H1 (cell line): Measurements from ENCODE around the gene HLA-DQA1. TPM values are rescaled to one million over a fixed set of nuclear protein-coding genes. Genes with fewer than 3 reads are reported as not detected.

ENCODE experiments used
- CTCF ChIA-PET: fragments of 300-600 bp; sonication (Branson Sonifier 250); formaldehyde crosslinking; loops from one replicate; lab custom pipeline; 2021; ENCODE audit not compliant: partially characterized antibody; lab: Charles Lee
- POLR2A ChIA-PET: fragments of 300-600 bp; sonication (Branson Sonifier 250); formaldehyde crosslinking; loops from one replicate; lab custom pipeline; 2021; ENCODE audit warnings: inconsistent platforms; ENCODE audit not compliant: partially characterized antibody; lab: Charles Lee
- DNase-seq, 2 experiments: peaks; one replicate each; pipeline versions ENCODE4 v3.0.0 to v3.0.0-alpha.2; 2010 to 2022; ENCODE audit warnings: low spot score in 2 of 2, low read depth in 1 of 2, mixed read lengths in 1 of 2
- FAIRE-seq: peaks from 2 replicates; lab custom pipeline; 2011; peaks lifted over from hg19 to GRCh38; lab: Jason Lieb, UNC
- H2AFZ ChIP-seq: 2 replicates; pipeline ENCODE4 v1.8.1; 2012; ENCODE audit warnings: low read length, inconsistent platforms
- H2AK5ac ChIP-seq: 2 replicates; pipeline ENCODE4 v1.6.1; 2013; ENCODE audit warnings: low read depth, low read length
- H2BK120ac ChIP-seq: replicated peaks from 2 replicates; pipeline ENCODE3; 2013; ENCODE audit warnings: low read depth, low read length, inconsistent platforms
- H2BK12ac ChIP-seq: 2 replicates; pipeline ENCODE4 v1.6.1; 2013; ENCODE audit warnings: low read depth, low read length
- H2BK15ac ChIP-seq: 2 replicates; pipeline ENCODE4 v1.6.1; 2013; ENCODE audit warnings: low read length
- H2BK20ac ChIP-seq: 2 replicates; pipeline ENCODE4 v1.6.1; 2013; ENCODE audit warnings: low read length
- H2BK5ac ChIP-seq: 2 replicates; pipeline ENCODE4 v1.6.1; 2013; ENCODE audit warnings: low read depth, low read length
- H3K14ac ChIP-seq: 2 replicates; pipeline ENCODE4 v1.6.1; 2013; ENCODE audit warnings: inconsistent platforms; ENCODE audit not compliant: insufficient read length
- H3K18ac ChIP-seq: 2 replicates; pipeline ENCODE4 v1.6.1; 2013; ENCODE audit warnings: low read length; ENCODE audit errors: extremely low read depth
- H3K23ac ChIP-seq: 2 replicates; pipeline ENCODE4 v1.6.1; 2013; ENCODE audit warnings: inconsistent platforms; ENCODE audit not compliant: insufficient read length
- H3K23me2 ChIP-seq: 2 replicates; pipeline ENCODE4 v1.6.1; 2013; ENCODE audit warnings: low read depth, low read length
- H3K27ac ChIP-seq: 2 replicates; pipeline ENCODE4 v1.6.1; 2011; ENCODE audit warnings: low read depth, low read length, inconsistent platforms
- H3K27me3 ChIP-seq, 4 experiments: replicated peaks in 1 of 4; 1 replicate in 1 of 4; 2 replicates in 3 of 4; pipeline versions ENCODE4 v1.6.1 to v1.8.1; 2011 to 2013; ENCODE audit warnings: low read length in 3 of 4, mild to moderate bottlenecking in 3 of 4, inconsistent platforms in 2 of 4, mixed read lengths in 2 of 4, moderate library complexity in 1 of 4; ENCODE audit not compliant: control insufficient read depth in 3 of 4, insufficient read depth in 3 of 4; ENCODE audit errors: extremely low read depth in 1 of 4
- H3K36me3 ChIP-seq, 4 experiments: 2 replicates each; pipeline versions ENCODE4 v1.6.1 to v1.8.1; 2011 to 2013; ENCODE audit warnings: mild to moderate bottlenecking in 4 of 4, low read length in 3 of 4, moderate library complexity in 2 of 4, control low read depth in 1 of 4, inconsistent platforms in 1 of 4; ENCODE audit not compliant: insufficient read depth in 4 of 4, control insufficient read depth in 2 of 4
- H3K4ac ChIP-seq: replicated peaks from 2 replicates; pipeline ENCODE3; 2013; ENCODE audit warnings: low read length, low read depth, mixed read lengths, inconsistent platforms; ENCODE audit not compliant: insufficient read length
- H3K4me1 ChIP-seq, 4 experiments: replicated peaks in 1 of 4; 1 replicate in 1 of 4; 2 replicates in 3 of 4; pipeline versions ENCODE4 v1.6.1 to v1.8.1; 2011 to 2013; ENCODE audit warnings: low read length in 3 of 4, inconsistent platforms in 2 of 4, mixed read lengths in 1 of 4; ENCODE audit not compliant: insufficient read depth in 4 of 4, control insufficient read depth in 3 of 4
- H3K4me2 ChIP-seq, 2 experiments: 2 replicates each; pipeline versions ENCODE4 v1.6.1 to v1.8.1; 2011 to 2013; ENCODE audit warnings: low read depth in 2 of 2, low read length in 2 of 2, control low read depth in 1 of 2, inconsistent platforms in 1 of 2, mild to moderate bottlenecking in 1 of 2; ENCODE audit not compliant: insufficient read depth in 1 of 2
- H3K4me3 ChIP-seq, 4 experiments: fragments of 200-600, 300-600 bp in 1 of 4; sonication (generic), shearing (Covaris generic), sonication (Bioruptor Twin) in 1 of 4; 2 replicates each; pipeline versions ENCODE4 v1.5.1 to v1.8.1; 2011 to 2016; ENCODE audit warnings: low read length in 4 of 4, low read depth in 3 of 4, control low read depth in 2 of 4, inconsistent platforms in 2 of 4, mild to moderate bottlenecking in 2 of 4, mixed read lengths in 1 of 4, moderate library complexity in 1 of 4; ENCODE audit not compliant: insufficient read depth in 2 of 4; ENCODE audit errors: extremely low read depth in 1 of 4
- H3K56ac ChIP-seq: replicated peaks from 2 replicates; pipeline ENCODE3; 2013; ENCODE audit warnings: low read depth, mild to moderate bottlenecking, mixed read lengths, low read length, inconsistent platforms; ENCODE audit not compliant: insufficient read length
- H3K79me1 ChIP-seq: 2 replicates; pipeline ENCODE4 v1.6.1; 2013; ENCODE audit warnings: low read depth, low read length, control low read depth
- H3K79me2 ChIP-seq, 2 experiments: 2 replicates each; pipeline versions ENCODE4 v1.6.1 to v1.8.1; 2012 to 2013; ENCODE audit warnings: low read length in 2 of 2, mild to moderate bottlenecking in 2 of 2, inconsistent platforms in 1 of 2; ENCODE audit not compliant: insufficient read depth in 2 of 2, control insufficient read depth in 1 of 2
- H3K9ac ChIP-seq, 4 experiments: replicated peaks in 1 of 4; 1 replicate in 1 of 4; 2 replicates in 3 of 4; pipeline versions ENCODE4 v1.6.1 to v1.8.1; 2011 to 2013; ENCODE audit warnings: low read depth in 3 of 4, low read length in 3 of 4, control low read depth in 2 of 4, mild to moderate bottlenecking in 2 of 4, moderate library complexity in 2 of 4, inconsistent platforms in 1 of 4; ENCODE audit errors: extremely low read depth in 1 of 4
- H3K9me3 ChIP-seq, 2 experiments: 2 replicates each; pipeline versions ENCODE4 v1.6.1 to v1.8.1; 2012 to 2013; ENCODE audit warnings: mild to moderate bottlenecking in 2 of 2, moderate library complexity in 2 of 2, control low read depth in 1 of 2, inconsistent platforms in 1 of 2, low read depth in 1 of 2, low read length in 1 of 2, mixed read lengths in 1 of 2; ENCODE audit not compliant: insufficient read depth in 2 of 2
- H4K20me1 ChIP-seq, 2 experiments: replicated peaks in 1 of 2; 2 replicates each; pipeline versions ENCODE3 to v1.8.1; 2011 to 2013; ENCODE audit warnings: inconsistent platforms in 2 of 2, low read length in 2 of 2, mild to moderate bottlenecking in 1 of 2; ENCODE audit not compliant: insufficient read depth in 2 of 2, control insufficient read depth in 1 of 2
- H4K5ac ChIP-seq: 2 replicates; pipeline ENCODE4 v1.6.1; 2013; ENCODE audit warnings: low read length, low read depth, mixed read lengths, inconsistent platforms; ENCODE audit not compliant: insufficient read length
- H4K8ac ChIP-seq: 2 replicates; pipeline ENCODE4 v1.8.0; 2013; ENCODE audit warnings: mild to moderate bottlenecking, moderate library complexity, low read length, inconsistent platforms; ENCODE audit not compliant: insufficient read depth; ENCODE audit errors: extremely low read depth
- H4K91ac ChIP-seq: replicated peaks from 2 replicates; pipeline ENCODE3; 2013; ENCODE audit warnings: low read length, mixed read lengths, inconsistent platforms; ENCODE audit not compliant: insufficient read length
- BCL11A ChIP-seq, 2 experiments: IDR thresholded peaks; one replicate each; pipeline ENCODE4 v1.6.1; 2011; ENCODE audit warnings: low read depth in 2 of 2, low read length in 2 of 2, mild to moderate bottlenecking in 2 of 2
- CEBPB ChIP-seq: IDR thresholded peaks from 2 replicates; pipeline ENCODE4 v1.6.1; 2012; ENCODE audit warnings: low read depth, low read length
- CHD2 ChIP-seq: IDR thresholded peaks from 2 replicates; pipeline ENCODE4 v1.6.1; 2012; ENCODE audit warnings: low read length, improper control_type of control experiment
- CREB1 ChIP-seq: IDR thresholded peaks from 2 replicates; pipeline ENCODE4 v1.6.1; 2012; ENCODE audit warnings: inconsistent platforms
- CTBP2 ChIP-seq: IDR thresholded peaks from 2 replicates; pipeline ENCODE4 v1.7.0; 2011; ENCODE audit warnings: borderline replicate concordance, mild to moderate bottlenecking, moderate library complexity, mixed read lengths, low read length; ENCODE audit not compliant: insufficient read depth, insufficient read length
- FOSL1 ChIP-seq: IDR thresholded peaks from 2 replicates; pipeline ENCODE4 v1.6.1; 2011; ENCODE audit warnings: mild to moderate bottlenecking, low read depth, low read length, moderate library complexity; ENCODE audit not compliant: insufficient read depth
- HDAC6 ChIP-seq: IDR thresholded peaks from one replicate; pipeline ENCODE4 v1.7.1; 2012; ENCODE audit warnings: low read depth, mild to moderate bottlenecking, inconsistent platforms, low read length, moderate library complexity
- POU5F1 ChIP-seq: IDR thresholded peaks from 2 replicates; pipeline ENCODE4 v1.6.1; 2011; ENCODE audit warnings: low read depth, mild to moderate bottlenecking, low read length, moderate library complexity
- SIRT6 ChIP-seq: IDR thresholded peaks from one replicate; pipeline ENCODE4 v1.7.1; 2012; ENCODE audit warnings: low read length, inconsistent platforms
- YY1 ChIP-seq: IDR thresholded peaks from 2 replicates; pipeline ENCODE4 v1.6.1; 2011; ENCODE audit warnings: low read depth, mild to moderate bottlenecking, low read length
- ZNF274 ChIP-seq: IDR thresholded peaks from 2 replicates; pipeline ENCODE4 v1.7.0; 2012; ENCODE audit warnings: low read length, borderline replicate concordance; ENCODE audit errors: extremely low read depth
- WGBS, 2 experiments: shearing (Covaris generic) in 1 of 2; methylation state at CpG; one replicate each; pipeline versions ENCODE4 v1.1.6 to v1.1.7; 2013 to 2015; ENCODE audit warnings: low lambda C conversion rate in 2 of 2, mixed read lengths in 2 of 2, inconsistent platforms in 1 of 2, low coverage in 1 of 2, missing lambda C conversion rate in 1 of 2; ENCODE audit not compliant: insufficient replicate concordance in 2 of 2, insufficient coverage in 1 of 2, insufficient read length in 1 of 2; ENCODE audit errors: extremely low coverage in 1 of 2, missing lambda C conversion rate in 1 of 2; 5-methylcytosine and 5-hydroxymethylcytosine counted together
- polyA plus RNA-seq, 7 experiments: library from polyadenylated mRNA; depleted of rRNA in 3 of 7; stranded (reverse) in 5 of 7; unstranded in 2 of 7; fragments of >200 nt in 5 of 7; fragments of 200-250 nt in 2 of 7; gene quantifications; 1 replicate in 5 of 7; 2 replicates in 1 of 7; 4 replicates in 1 of 7; pipeline versions ENCODE4 v1.2.1 to v1.2.3, GENCODE V29; 2011 to 2013; ENCODE audit warnings: missing spikeins in 2 of 7, mixed read lengths in 2 of 7
- total RNA-seq: library from RNA; stranded (reverse); fragmentation: NEBNext Ultra II Directional; extraction: Animal tissue kit (Norgen Biotek cat#: 25700); gene quantifications from 2 replicates; pipeline ENCODE4 v1.2.1, GENCODE V29; 2021
- TF ChIP-seq, protein P1 (sequence below): IDR thresholded peaks from 2 replicates; pipeline ENCODE4 v1.6.1; 2012; ENCODE audit warnings: low read length, inconsistent platforms

HLA-DQA1 gene
- total and polyA plus RNA-seq, 2 of the 8 experiments (the other 6 are each of a cell fraction or from before 2014, with no cell fraction given), result 0.12 TPM; not detected in 1

DNA sequence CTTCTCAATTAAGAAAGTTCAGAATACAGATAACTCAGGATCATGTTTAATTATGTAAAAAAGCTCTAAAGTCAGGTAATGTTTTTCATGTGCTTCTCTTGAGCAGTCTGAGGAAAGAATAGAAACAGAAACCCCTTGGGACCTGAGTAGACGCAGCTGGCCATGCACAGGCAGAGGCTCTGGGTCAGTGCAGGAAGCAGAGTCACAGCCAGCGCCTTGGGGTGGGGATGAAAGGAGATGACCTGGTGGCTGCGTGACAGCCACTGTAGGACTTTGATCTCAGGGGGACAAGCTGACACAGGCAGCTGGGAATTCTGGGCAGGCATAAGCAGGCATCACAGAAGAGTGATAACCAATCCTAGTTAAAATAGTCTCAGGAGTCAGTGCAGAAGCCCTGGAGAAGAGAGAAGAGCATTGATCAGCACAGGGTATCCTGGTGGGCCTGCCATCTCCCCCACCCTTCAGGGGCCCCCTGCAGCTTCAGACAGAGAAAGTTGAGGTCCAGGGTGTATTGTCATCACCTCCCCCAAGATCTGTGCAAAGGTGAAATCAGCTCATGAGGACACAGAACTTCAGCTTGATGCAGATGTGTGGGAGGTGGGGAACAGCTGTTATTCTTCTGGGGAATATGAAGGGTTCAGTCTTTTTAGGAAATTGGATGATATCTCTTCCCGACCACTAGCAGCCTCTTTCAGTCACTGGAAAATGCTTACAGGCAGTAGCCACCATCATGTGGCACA lies 22.8 kb downstream of the HLA-DQA1 start:
- Histone ChIP-seq H3K23ac (no peak overlapping the region), H2AFZ (no peak overlapping the region), H2BK5ac (no peak overlapping the region), H3K4me1 (no peaks in the 10 kb centered on the region), H3K9me3 (no peaks in the 10 kb centered on the region), H3K36me3 (no peaks in the 10 kb centered on the region), H2BK20ac (no peak overlapping the region), H4K5ac (no peak overlapping the region), H3K56ac (no peak overlapping the region), H3K4me3 (no peak overlapping the region), H3K27me3 (peaks cover 0 to 4% (median 0%) of the 10 kb centered on the region in 4 experiments; a peak in 2 of 7 replicates), H3K14ac (no peak overlapping the region), H3K23me2 (no peaks in the 10 kb centered on the region), H2BK120ac (no peak overlapping the region), H2BK15ac (no peak overlapping the region), H4K8ac (no peak overlapping the region), H2AK5ac (no peak overlapping the region), H3K79me1 (no peaks in the 10 kb centered on the region), H2BK12ac (no peak overlapping the region), H3K18ac (no peak overlapping the region), H3K27ac (no peak overlapping the region), H3K4me2 (no peak overlapping the region), H4K20me1 (no peaks in the 10 kb centered on the region), H4K91ac (no peak overlapping the region), H3K9ac (no peak overlapping the region), H3K4ac (no peak overlapping the region), H3K79me2 (no peaks in the 10 kb centered on the region)
- FAIRE-seq (no peak), DNase-seq (no peak)
- ChIA-PET CTCF (interaction anchor here (0.9 kb wide), 1 partner anchor 225 kb away, joined by 3 read pairs; no protein-coding TSS in a partner anchor), POLR2A (no interaction called here)
- WGBS, 2 experiments, result 71% methylated on average over 4 of the region's 4 CpGs; no CpG with 5 or more reads in 1 of the 2 experiments
- TF ChIP-seq ZNF274, result no peak
- no peak for TF ChIP-seq CHD2
- TF ChIP-seq SIRT6, result no peak
- TF ChIP-seq HDAC6, result no peak
- no peak for TF ChIP-seq CTBP2
- no peak for TF ChIP-seq CREB1
- TF ChIP-seq POU5F1, result no peak
- TF ChIP-seq BCL11A (IDR thresholded peaks at IDR 0.05; ENCODE audit: low read depth in 2 of 2, low read length in 2 of 2), result no peak
- no peak for TF ChIP-seq FOSL1
- no peak for TF ChIP-seq YY1
- TF ChIP-seq, protein P1, sequence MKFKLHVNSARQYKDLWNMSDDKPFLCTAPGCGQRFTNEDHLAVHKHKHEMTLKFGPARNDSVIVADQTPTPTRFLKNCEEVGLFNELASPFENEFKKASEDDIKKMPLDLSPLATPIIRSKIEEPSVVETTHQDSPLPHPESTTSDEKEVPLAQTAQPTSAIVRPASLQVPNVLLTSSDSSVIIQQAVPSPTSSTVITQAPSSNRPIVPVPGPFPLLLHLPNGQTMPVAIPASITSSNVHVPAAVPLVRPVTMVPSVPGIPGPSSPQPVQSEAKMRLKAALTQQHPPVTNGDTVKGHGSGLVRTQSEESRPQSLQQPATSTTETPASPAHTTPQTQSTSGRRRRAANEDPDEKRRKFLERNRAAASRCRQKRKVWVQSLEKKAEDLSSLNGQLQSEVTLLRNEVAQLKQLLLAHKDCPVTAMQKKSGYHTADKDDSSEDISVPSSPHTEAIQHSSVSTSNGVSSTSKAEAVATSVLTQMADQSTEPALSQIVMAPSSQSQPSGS, result no peak
- no peak for TF ChIP-seq CEBPB
